Astrocyte of the spinal cord (primary cell): ENCODE measurements around the gene ROBO2.

Source experiments
- DNase-seq: peaks from one replicate; pipeline ENCODE4 v3.0.0; 2011; ENCODE audit warnings: low read depth, low spot score
- H3K4me3 ChIP-seq: 2 replicates; pipeline ENCODE4 v1.5.1; 2011; ENCODE audit warnings: low read depth, mild to moderate bottlenecking, low read length, moderate library complexity
- in situ Hi-C: cut with HindIII; loops from 2 replicates; pipeline ENCODE4 v1.10.0; 2017; ENCODE audit warnings: low sequenced_read_pairs
- TF ChIP-seq, protein P1 (sequence below): IDR thresholded peaks from 2 replicates; pipeline ENCODE4 v1.5.1; 2012; ENCODE audit warnings: low read depth, mild to moderate bottlenecking, low read length, inconsistent platforms

Gene ROBO2

DNA sequence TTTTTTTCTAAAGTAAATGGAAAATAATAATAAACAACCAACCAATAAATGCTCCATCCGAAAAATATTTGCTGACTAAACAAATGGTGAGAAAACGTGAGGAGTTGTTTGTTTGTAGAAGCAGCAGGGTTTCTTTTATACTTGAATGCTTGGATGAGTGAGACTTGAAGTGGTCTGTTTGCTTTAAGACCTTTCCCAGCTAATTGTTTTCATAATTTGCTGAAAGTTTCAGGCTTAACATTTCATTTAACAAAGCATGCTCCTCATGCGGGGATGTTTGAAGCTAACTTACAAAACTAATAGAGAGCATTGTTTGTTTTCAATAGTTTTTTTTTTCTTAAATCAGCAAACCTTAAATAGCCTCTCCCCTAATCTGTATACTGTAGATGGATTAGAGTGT is 484.6 kb downstream of the ROBO2 start:
- in situ Hi-C loops, result no loop called here
- no peak overlapping the region for H3K4me3 ChIP-seq
- TF ChIP-seq, protein P1, sequence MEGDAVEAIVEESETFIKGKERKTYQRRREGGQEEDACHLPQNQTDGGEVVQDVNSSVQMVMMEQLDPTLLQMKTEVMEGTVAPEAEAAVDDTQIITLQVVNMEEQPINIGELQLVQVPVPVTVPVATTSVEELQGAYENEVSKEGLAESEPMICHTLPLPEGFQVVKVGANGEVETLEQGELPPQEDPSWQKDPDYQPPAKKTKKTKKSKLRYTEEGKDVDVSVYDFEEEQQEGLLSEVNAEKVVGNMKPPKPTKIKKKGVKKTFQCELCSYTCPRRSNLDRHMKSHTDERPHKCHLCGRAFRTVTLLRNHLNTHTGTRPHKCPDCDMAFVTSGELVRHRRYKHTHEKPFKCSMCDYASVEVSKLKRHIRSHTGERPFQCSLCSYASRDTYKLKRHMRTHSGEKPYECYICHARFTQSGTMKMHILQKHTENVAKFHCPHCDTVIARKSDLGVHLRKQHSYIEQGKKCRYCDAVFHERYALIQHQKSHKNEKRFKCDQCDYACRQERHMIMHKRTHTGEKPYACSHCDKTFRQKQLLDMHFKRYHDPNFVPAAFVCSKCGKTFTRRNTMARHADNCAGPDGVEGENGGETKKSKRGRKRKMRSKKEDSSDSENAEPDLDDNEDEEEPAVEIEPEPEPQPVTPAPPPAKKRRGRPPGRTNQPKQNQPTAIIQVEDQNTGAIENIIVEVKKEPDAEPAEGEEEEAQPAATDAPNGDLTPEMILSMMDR, result no peak
- no peak for DNase-seq

DNA sequence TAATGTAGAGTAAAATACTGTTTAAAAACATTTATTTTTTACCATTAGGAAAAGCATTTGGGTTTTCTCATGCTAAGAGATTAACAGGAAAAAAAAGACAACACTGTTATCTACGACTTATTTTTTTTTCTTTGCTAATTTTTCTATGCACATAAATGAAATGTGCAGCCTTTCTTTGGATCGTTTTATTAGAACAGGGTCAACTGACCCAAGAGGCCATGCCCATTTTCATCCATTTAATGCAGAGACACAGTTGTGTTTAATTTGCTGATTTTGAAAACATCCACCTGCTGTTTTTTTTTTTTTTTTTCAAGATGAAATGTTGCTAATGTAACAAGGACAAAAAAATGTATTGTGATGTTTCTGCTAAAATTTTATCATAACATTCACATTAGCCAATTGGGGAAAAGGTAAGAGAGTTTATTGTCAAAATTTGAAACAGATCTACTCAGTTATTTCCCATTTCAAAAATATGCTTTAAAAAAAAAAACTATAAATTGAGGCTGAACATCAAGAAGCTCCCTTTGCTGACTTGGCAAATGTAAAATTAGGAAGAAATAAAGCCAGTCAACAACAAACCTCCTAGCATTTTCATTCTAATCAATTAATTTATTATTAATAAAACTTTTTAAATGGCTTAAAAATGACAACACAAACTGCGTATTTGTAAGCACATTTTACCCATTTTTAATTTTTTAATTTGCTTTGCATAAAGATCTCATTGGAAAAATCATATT is 485.2 kb downstream of the ROBO2 start:
- no peak for DNase-seq
- in situ Hi-C loops, result no loop called here
- no peak overlapping the region for H3K4me3 ChIP-seq
- TF ChIP-seq, protein P1, result no peak

DNA sequence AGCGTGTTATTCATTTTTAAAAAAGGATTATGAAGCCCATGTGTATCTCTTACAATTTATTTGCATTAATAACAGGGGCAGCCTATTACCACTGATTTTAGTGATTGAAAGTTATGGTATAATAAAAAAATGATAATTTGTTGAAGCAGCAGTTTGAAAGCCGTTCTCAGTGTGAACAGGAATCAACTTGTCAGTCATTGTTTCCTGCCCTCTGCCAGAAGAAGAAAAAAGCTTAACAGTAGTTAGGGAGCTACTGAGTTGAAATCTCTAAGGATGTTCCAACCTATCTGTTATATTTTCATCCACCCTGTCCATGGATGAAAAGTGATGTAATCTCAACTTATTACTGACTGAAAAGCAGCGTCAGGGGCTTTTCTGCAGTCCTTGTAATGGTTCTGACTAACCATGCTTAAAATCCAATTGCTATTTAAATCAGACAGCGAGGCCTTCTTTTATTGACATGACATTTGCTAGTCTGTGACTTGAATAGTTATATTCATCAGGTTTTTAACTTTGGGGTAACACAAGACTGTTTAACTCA is 486.7 kb downstream of the ROBO2 start:
- TF ChIP-seq, protein P1, result no peak
- DNase-seq, result no peak
- in situ Hi-C loops, result no loop called here
- no peak overlapping the region for H3K4me3 ChIP-seq

DNA sequence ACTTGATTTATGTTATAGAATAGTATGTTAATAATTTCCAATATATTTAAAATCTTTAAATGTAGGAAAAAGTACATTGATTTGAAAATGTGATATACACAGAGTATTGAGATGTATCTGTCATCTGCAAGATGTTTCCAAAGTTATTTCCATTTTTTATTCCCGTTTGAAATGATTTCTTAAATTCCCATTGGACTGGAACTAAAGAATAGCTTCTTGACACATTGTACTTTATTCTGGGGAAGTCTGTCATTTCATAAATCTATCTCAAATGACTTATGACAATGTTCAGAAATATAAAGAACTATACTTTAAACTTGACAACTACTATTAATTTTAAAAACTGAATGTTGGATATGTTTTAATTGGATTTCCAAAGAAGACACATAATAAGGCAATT is 489.6 kb downstream of the ROBO2 start:
- in situ Hi-C loops, result no loop called here
- H3K4me3 ChIP-seq, result no peak overlapping the region
- TF ChIP-seq, protein P1, result no peak
- DNase-seq, result no peak

DNA sequence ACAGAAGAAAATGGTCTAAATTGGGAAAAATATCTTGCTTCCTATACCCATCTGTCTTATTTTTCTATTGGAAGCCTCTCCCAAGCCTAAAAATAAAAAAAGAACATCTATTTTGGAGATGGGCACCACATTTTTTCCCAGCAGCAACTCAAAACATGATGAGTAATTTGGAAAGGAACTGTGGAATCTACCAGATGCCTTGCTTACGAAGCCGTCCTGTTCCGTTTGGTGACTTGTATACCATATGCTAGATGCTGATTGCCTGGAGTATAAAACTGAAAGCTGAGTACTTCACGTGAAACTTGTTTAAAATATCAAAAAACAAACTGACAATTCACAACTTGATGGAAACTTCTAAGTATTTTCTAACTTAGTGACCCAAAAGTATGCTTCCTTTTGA is 491.0 kb downstream of the ROBO2 start:
- DNase-seq, result no peak
- H3K4me3 ChIP-seq, result no peak overlapping the region
- TF ChIP-seq, protein P1, result no peak
- in situ Hi-C loops, result no loop called here

DNA sequence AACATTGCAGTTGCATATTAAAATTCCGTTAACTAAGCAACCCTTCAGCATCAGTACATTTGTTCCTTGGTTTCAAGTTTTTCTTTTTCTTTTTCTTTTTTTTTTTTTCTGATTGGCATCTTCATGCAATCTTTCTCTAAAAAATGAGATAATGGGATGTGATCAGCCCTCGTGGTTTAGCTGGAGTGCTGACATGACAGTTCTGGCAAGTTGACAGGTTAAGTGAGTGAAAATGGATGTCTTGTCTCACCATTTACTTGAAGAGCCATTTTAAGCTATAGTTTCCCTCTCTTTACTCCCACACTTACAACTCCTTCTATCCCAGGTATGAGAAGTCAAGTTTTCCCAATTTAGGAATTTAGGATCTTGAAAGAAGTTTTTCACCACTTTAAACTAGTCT is 495.2 kb downstream of the ROBO2 start:
- TF ChIP-seq, protein P1, result no peak
- DNase-seq, result no peak
- in situ Hi-C loops, result no loop called here
- H3K4me3 ChIP-seq, result no peak overlapping the region
